Measurements from ENCODE around the gene RERE.
"Not testable (repeated sequence)": the region's sequence is repeated elsewhere in the genome, so short reads cannot be mapped to it uniquely, and the experiment has no call there.

RERE gene

DNA sequence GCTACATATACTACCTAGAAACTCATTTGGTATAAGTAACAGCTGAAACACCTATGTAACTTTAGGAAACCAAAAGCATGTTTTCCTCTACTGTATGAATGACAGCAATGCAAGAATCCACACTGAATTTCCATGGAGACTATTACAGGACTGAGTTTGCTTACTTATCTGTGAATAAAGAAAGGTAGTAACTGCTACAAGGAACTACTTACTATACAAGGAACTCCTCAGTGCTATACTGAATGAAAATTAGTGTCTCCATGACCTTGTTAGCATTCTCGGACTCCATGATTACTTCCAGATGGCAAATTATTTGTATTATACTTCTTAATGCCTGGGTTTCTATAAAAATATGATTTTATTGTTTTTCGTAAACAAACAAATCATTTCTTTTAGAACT, 198.0 kb downstream of the RERE start:
- H4K8ac ChIP-seq (ENCODE audit: low read depth, low read length) = not testable (repeated sequence)

DNA sequence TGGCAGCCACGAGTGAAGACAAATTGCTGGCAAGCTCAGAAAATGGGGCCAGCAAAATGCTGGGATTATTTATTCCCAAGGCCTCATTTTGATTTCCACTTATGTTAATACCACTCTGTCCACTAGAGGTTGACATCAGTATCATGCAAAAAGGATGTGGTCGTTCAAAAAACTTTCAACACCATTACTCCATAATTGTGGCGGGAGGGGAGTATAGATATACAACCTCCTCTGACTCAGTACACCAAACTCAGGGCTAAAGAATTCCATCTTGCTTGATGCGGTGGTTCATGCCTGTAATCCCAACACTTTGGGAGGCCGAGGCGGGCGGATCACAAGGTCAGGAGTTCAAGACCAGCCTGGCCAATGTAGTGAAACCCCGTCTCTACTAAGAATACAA, 200.6 kb downstream of the RERE start:
- not testable (repeated sequence) for H3K4ac ChIP-seq (ENCODE audit: low read length); H3K23ac ChIP-seq (ENCODE audit: low read depth, low read length, poor library complexity); H3K14ac ChIP-seq (ENCODE audit: low read length); H2AFZ ChIP-seq (ENCODE audit: low read length); H3K9ac ChIP-seq (ENCODE audit: low read depth, low read length, poor library complexity); H4K8ac ChIP-seq (ENCODE audit: low read depth, low read length); H3K18ac ChIP-seq (ENCODE audit: low read length); H2BK120ac ChIP-seq (ENCODE audit: low read depth, low read length); H3K4me3 ChIP-seq (ENCODE audit: low read length in 2 of 2); H3K4me1 ChIP-seq (ENCODE audit: control insufficient read depth in 2 of 2, insufficient read depth in 1 of 2, low read depth in 1 of 2, low read length in 2 of 2); H4K91ac ChIP-seq (ENCODE audit: low read depth, low read length, poor library complexity); H2AK5ac ChIP-seq (ENCODE audit: low read depth, low read length); H3K27ac ChIP-seq (replicated peaks; ENCODE audit: low read length); H2BK15ac ChIP-seq (ENCODE audit: low read length); DNase-seq (ENCODE audit: low spot score); H2BK12ac ChIP-seq (ENCODE audit: low read length); H3K9me3 ChIP-seq (replicated peaks in 1 of 2; ENCODE audit: control insufficient read depth in 2 of 2, insufficient read depth in 1 of 2, low read depth in 1 of 2, low read length in 2 of 2); H2BK5ac ChIP-seq (ENCODE audit: low read length); H3K4me2 ChIP-seq (ENCODE audit: insufficient read depth, low read length, poor library complexity, severe bottlenecking); H3K27me3 ChIP-seq (ENCODE audit: control insufficient read depth in 3 of 3, insufficient read depth in 3 of 3, low read depth in 1 of 3, low read length in 3 of 3); H3K79me1 ChIP-seq (ENCODE audit: low read depth, low read length)
- WGBS, 2 donors (ENCODE audit: extremely low coverage in 2 of 2, insufficient read length in 2 of 2, insufficient replicate concordance in 1 of 2) = no CpG with 5 or more reads among the region's 8 CpGs
- peaks cover 5 to 22% of the 10 kb centered on the region in 2 donors for H3K36me3 ChIP-seq (replicated peaks in 1 of 2; ENCODE audit: control insufficient read depth in 2 of 2, insufficient read depth in 2 of 2, low read length in 2 of 2)

More for the DNA sequence above, 198.0 kb downstream of the RERE start:
- H3K27me3 ChIP-seq (ENCODE audit: control insufficient read depth in 3 of 3, insufficient read depth in 3 of 3, low read depth in 1 of 3, low read length in 3 of 3); H3K27ac ChIP-seq (replicated peaks; ENCODE audit: low read length); H2AK5ac ChIP-seq (ENCODE audit: low read depth, low read length); H3K4ac ChIP-seq (ENCODE audit: low read length); H2AFZ ChIP-seq (ENCODE audit: low read length); H3K23ac ChIP-seq (ENCODE audit: low read depth, low read length, poor library complexity); H3K18ac ChIP-seq (ENCODE audit: low read length); H3K4me3 ChIP-seq (ENCODE audit: low read length in 2 of 2); H3K79me1 ChIP-seq (ENCODE audit: low read depth, low read length); H3K36me3 ChIP-seq (replicated peaks in 1 of 2; ENCODE audit: control insufficient read depth in 2 of 2, insufficient read depth in 2 of 2, low read length in 2 of 2); H2BK120ac ChIP-seq (ENCODE audit: low read depth, low read length); H3K4me2 ChIP-seq (ENCODE audit: insufficient read depth, low read length, poor library complexity, severe bottlenecking); H2BK12ac ChIP-seq (ENCODE audit: low read length); H2BK15ac ChIP-seq (ENCODE audit: low read length); H2BK5ac ChIP-seq (ENCODE audit: low read length); H4K91ac ChIP-seq (ENCODE audit: low read depth, low read length, poor library complexity); DNase-seq (ENCODE audit: low spot score); H3K9ac ChIP-seq (ENCODE audit: low read depth, low read length, poor library complexity); H3K14ac ChIP-seq (ENCODE audit: low read length); H3K4me1 ChIP-seq (ENCODE audit: control insufficient read depth in 2 of 2, insufficient read depth in 1 of 2, low read depth in 1 of 2, low read length in 2 of 2); H3K9me3 ChIP-seq (replicated peaks in 1 of 2; ENCODE audit: control insufficient read depth in 2 of 2, insufficient read depth in 1 of 2, low read depth in 1 of 2, low read length in 2 of 2): not testable (repeated sequence)
- whole genome bisulfite sequencing, 2 donors (ENCODE audit: extremely low coverage in 2 of 2, insufficient read length in 2 of 2, insufficient replicate concordance in 1 of 2) = no CpG with 5 or more reads among the region's 2 CpGs

DNA sequence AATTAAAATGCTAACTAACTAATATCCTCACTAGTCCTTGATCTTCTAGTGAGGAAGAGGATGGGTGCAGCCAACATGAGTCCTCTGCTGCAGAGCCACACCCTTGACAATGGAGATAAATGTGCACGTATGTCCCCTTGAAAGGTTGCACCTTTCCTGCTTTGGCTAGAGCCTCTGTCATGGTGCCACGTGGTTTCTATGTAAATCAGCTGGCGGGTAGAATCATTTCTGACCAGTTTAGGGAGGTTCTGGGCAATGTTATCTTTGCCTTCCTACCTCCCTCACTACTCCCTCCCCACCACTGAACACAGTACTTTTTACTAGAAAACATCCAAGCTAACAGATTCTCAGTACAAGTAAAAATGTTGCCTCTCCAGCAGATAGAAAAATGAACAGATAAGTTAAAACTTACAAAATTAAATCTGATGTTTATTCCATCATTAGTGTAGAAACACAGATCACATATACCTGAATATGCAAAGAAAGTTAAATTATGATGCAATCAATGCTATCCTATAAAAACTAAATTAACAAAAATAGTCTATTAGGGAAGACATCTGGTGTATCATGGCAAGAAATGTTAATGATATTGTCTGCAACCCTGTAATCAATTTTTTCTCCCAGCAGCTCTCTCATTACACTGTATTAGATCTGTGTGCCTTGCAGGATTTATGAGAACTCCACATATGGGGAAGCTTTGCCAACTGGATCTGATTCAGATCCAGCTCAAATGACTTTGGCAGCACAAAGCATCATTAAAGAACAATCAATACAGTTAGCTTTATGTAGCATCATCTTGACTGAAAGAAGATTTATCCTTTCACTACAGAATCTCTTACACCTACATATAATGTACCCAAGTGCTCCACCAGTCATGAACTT, 205.6 kb downstream of the RERE start:
- H3K27me3 ChIP-seq (ENCODE audit: control insufficient read depth in 3 of 3, insufficient read depth in 3 of 3, low read depth in 1 of 3, low read length in 3 of 3); H3K4me1 ChIP-seq (ENCODE audit: control insufficient read depth in 2 of 2, insufficient read depth in 1 of 2, low read depth in 1 of 2, low read length in 2 of 2); H3K23ac ChIP-seq (ENCODE audit: low read depth, low read length, poor library complexity); H3K9ac ChIP-seq (ENCODE audit: low read depth, low read length, poor library complexity); H3K4me3 ChIP-seq (ENCODE audit: low read length in 2 of 2); H2AK5ac ChIP-seq (ENCODE audit: low read depth, low read length); H2BK12ac ChIP-seq (ENCODE audit: low read length); H4K8ac ChIP-seq (ENCODE audit: low read depth, low read length); H3K9me3 ChIP-seq (replicated peaks in 1 of 2; ENCODE audit: control insufficient read depth in 2 of 2, insufficient read depth in 1 of 2, low read depth in 1 of 2, low read length in 2 of 2); H2BK120ac ChIP-seq (ENCODE audit: low read depth, low read length); H2BK5ac ChIP-seq (ENCODE audit: low read length); H3K27ac ChIP-seq (replicated peaks; ENCODE audit: low read length); H3K14ac ChIP-seq (ENCODE audit: low read length); H3K4me2 ChIP-seq (ENCODE audit: insufficient read depth, low read length, poor library complexity, severe bottlenecking); H3K18ac ChIP-seq (ENCODE audit: low read length); H2AFZ ChIP-seq (ENCODE audit: low read length); DNase-seq (ENCODE audit: low spot score); H4K91ac ChIP-seq (ENCODE audit: low read depth, low read length, poor library complexity); H2BK15ac ChIP-seq (ENCODE audit: low read length); H3K4ac ChIP-seq (ENCODE audit: low read length); H3K79me1 ChIP-seq (ENCODE audit: low read depth, low read length): not testable (repeated sequence)
- H3K36me3 ChIP-seq (replicated peaks in 1 of 2; ENCODE audit: control insufficient read depth in 2 of 2, insufficient read depth in 2 of 2, low read length in 2 of 2) = peaks cover 5 to 29% of the 10 kb centered on the region in 2 donors
- WGBS, 2 donors (ENCODE audit: extremely low coverage in 2 of 2, insufficient read length in 2 of 2, insufficient replicate concordance in 1 of 2) = no CpG with 5 or more reads among the region's 3 CpGs

DNA sequence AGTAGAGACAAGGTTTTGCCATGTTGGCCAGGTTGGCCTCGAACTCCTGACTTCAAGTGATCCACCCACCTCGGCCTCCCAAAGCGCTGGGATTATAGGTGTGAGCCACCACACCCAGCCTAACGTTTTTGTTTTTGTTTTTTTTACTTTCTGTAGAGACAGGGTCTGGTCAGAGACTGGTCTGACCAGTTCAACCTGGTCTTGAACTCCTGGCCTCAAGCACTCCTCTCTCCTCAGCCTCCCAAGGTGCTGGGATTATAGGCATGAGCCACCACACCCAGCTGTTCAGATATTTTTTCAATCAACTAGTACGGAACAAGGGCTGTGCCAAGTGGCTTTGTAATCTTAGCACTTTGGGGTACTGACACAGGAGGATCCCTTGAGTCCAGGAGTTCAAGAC, 209.5 kb downstream of the RERE start:
- H4K91ac ChIP-seq (ENCODE audit: low read depth, low read length, poor library complexity) = no peak overlapping the region
- H2BK12ac ChIP-seq (ENCODE audit: low read length) = no peak overlapping the region
- no peaks in the 10 kb centered on the region for H3K27me3 ChIP-seq (ENCODE audit: control insufficient read depth in 3 of 3, insufficient read depth in 3 of 3, low read depth in 1 of 3, low read length in 3 of 3)
- no peak overlapping the region for H3K18ac ChIP-seq (ENCODE audit: low read length)
- peaks cover 0 to 3% of the 10 kb centered on the region in 2 donors for H3K4me1 ChIP-seq (ENCODE audit: control insufficient read depth in 2 of 2, insufficient read depth in 1 of 2, low read depth in 1 of 2, low read length in 2 of 2)
- H2BK5ac ChIP-seq (ENCODE audit: low read length) = no peak overlapping the region
- H3K4ac ChIP-seq (ENCODE audit: low read length) = no peak overlapping the region
- peaks cover 0 to 26% of the 10 kb centered on the region in 2 donors for H3K36me3 ChIP-seq (replicated peaks in 1 of 2; ENCODE audit: control insufficient read depth in 2 of 2, insufficient read depth in 2 of 2, low read length in 2 of 2)
- no peak overlapping the region for H2BK15ac ChIP-seq (ENCODE audit: low read length)
- no peak overlapping the region for H3K23ac ChIP-seq (ENCODE audit: low read depth, low read length, poor library complexity)
- no peak overlapping the region for H3K27ac ChIP-seq (replicated peaks; ENCODE audit: low read length)
- no peaks in the 10 kb centered on the region for H3K79me1 ChIP-seq (ENCODE audit: low read depth, low read length)
- H3K9me3 ChIP-seq (replicated peaks in 1 of 2; ENCODE audit: control insufficient read depth in 2 of 2, insufficient read depth in 1 of 2, low read depth in 1 of 2, low read length in 2 of 2) = no peaks in the 10 kb centered on the region
- WGBS, 2 donors (ENCODE audit: extremely low coverage in 2 of 2, insufficient read length in 2 of 2, insufficient replicate concordance in 1 of 2) = no CpG with 5 or more reads among the region's 5 CpGs
- H3K14ac ChIP-seq (ENCODE audit: low read length) = no peak overlapping the region
- no peak overlapping the region for H2AFZ ChIP-seq (ENCODE audit: low read length)
- no peak overlapping the region for H3K9ac ChIP-seq (ENCODE audit: low read depth, low read length, poor library complexity)
- H3K4me3 ChIP-seq (ENCODE audit: low read length in 2 of 2) = no peak overlapping the region
- no peak overlapping the region for H4K8ac ChIP-seq (ENCODE audit: low read depth, low read length)
- H2BK120ac ChIP-seq (ENCODE audit: low read depth, low read length) = no peak overlapping the region
- H2AK5ac ChIP-seq (ENCODE audit: low read depth, low read length) = no peak overlapping the region
- no peak for DNase-seq (ENCODE audit: low spot score)
- H3K4me2 ChIP-seq (ENCODE audit: insufficient read depth, low read length, poor library complexity, severe bottlenecking) = no peak overlapping the region

Data from neuronal stem cell (in vitro differentiated cells).